ENCODE measurements around the gene TNFAIP2. TPM values are rescaled to one million over a fixed set of nuclear protein-coding genes. Genes with fewer than 3 reads are reported as not detected.

The TNFAIP2 gene
- total RNA-seq, 2 experiments from 2014 or later = 1.1 to 1.2 TPM

- H3K27me3 Mint-ChIP-seq = peaks cover 28% of the 10 kb centered on the region
- TF ChIP-seq CTCF (IDR thresholded peaks at IDR 0.05) = no peak
- ATAC-seq (no peak), DNase-seq (no peak)
- CTCF ChIA-PET = no interaction called here
- H3K36me3 Mint-ChIP-seq (ENCODE audit: low read depth) = no peaks in the 10 kb centered on the region
- no peaks in the 10 kb centered on the region for H3K9me3 Mint-ChIP-seq
- H3K27ac Mint-ChIP-seq = no peak overlapping the region
- intact Hi-C loops (cut with micrococcal nuclease) = no loop called here
- POLR2A ChIA-PET = no interaction called here
- no peak overlapping the region for H3K4me3 Mint-ChIP-seq
- no peaks in the 10 kb centered on the region for H3K4me1 Mint-ChIP-seq (ENCODE audit: low read depth)
Observed at GRCh38 chr14:103124501-103125001, 1.3 kb downstream of the TNFAIP2 start.

- DNase-seq = no peak
- no peaks in the 10 kb centered on the region for H3K9me3 Mint-ChIP-seq
- H3K27ac Mint-ChIP-seq = no peak overlapping the region
- ATAC-seq = no peak
- ChIA-PET POLR2A (no interaction called here), CTCF (no interaction called here)
- H3K4me3 Mint-ChIP-seq = no peak overlapping the region
- no peaks in the 10 kb centered on the region for H3K4me1 Mint-ChIP-seq (ENCODE audit: low read depth)
- TF ChIP-seq CTCF (IDR thresholded peaks at IDR 0.05) = no peak
- no peaks in the 10 kb centered on the region for H3K36me3 Mint-ChIP-seq (ENCODE audit: low read depth)
- peaks cover 22% of the 10 kb centered on the region for H3K27me3 Mint-ChIP-seq
- intact Hi-C loops (cut with micrococcal nuclease) = no loop called here
Observed at GRCh38 chr14:103125098-103126070, 2.1 kb downstream of the TNFAIP2 start.

GRCh38 chr14:103126088-103126872, 3.0 kb downstream of the TNFAIP2 start:
- no peak for DNase-seq
- ChIA-PET CTCF (no interaction called here), POLR2A (no interaction called here)
- Mint-ChIP-seq H3K4me1 (ENCODE audit: low read depth) (no peaks in the 10 kb centered on the region), H3K9me3 (no peaks in the 10 kb centered on the region), H3K27me3 (peaks cover 19% of the 10 kb centered on the region), H3K4me3 (no peak overlapping the region), H3K36me3 (ENCODE audit: low read depth) (no peaks in the 10 kb centered on the region), H3K27ac (no peak overlapping the region)
- ATAC-seq = no peak
- TF ChIP-seq CTCF (IDR thresholded peaks at IDR 0.05) = no peak
- intact Hi-C loops (cut with micrococcal nuclease) = no loop called here

- intact Hi-C loops (cut with micrococcal nuclease) = no loop called here
- DNase-seq (no peak), ATAC-seq (no peak)
- peaks cover 16% of the 10 kb centered on the region for H3K27me3 Mint-ChIP-seq
- H3K27ac Mint-ChIP-seq = no peak overlapping the region
- POLR2A ChIA-PET = no interaction called here
- no peaks in the 10 kb centered on the region for H3K9me3 Mint-ChIP-seq
- no peaks in the 10 kb centered on the region for H3K36me3 Mint-ChIP-seq (ENCODE audit: low read depth)
- H3K4me1 Mint-ChIP-seq (ENCODE audit: low read depth) = no peaks in the 10 kb centered on the region
- TF ChIP-seq CTCF (IDR thresholded peaks at IDR 0.05) = no peak
- H3K4me3 Mint-ChIP-seq = no peak overlapping the region
- CTCF ChIA-PET = interaction anchor here (0.7 to 1.5 kb wide), 2 partner anchors 14 to 22 kb away, joined by 3 to 6 read pairs; no protein-coding TSS in a partner anchor
Observed at GRCh38 chr14:103126873-103127304, 3.6 kb downstream of the TNFAIP2 start.
